ENCODE results near the gene C11orf42.
"Not testable (repeated sequence)": the region's sequence is repeated elsewhere in the genome, so short reads cannot be mapped to it uniquely, and the experiment has no call there.

The C11orf42 gene

GRCh38 chr11:6223854-6224253 is 18.5 kb downstream of the C11orf42 start:
- DNase-seq, result no peak

GRCh38 chr11:6224421-6224820 is 19.1 kb downstream of the C11orf42 start:
- no peak for DNase-seq

- DNase-seq, result no peak
Measured at GRCh38 chr11:6225024-6225423, 19.7 kb downstream of the C11orf42 start.

GRCh38 chr11:6225896-6226295 is 20.5 kb downstream of the C11orf42 start:
- DNase-seq, result no peak

- DNase-seq, result no peak
Measured at GRCh38 chr11:6228520-6228919, 23.2 kb downstream of the C11orf42 start.

GRCh38 chr11:6229911-6230310 is 24.6 kb downstream of the C11orf42 start:
- no peak for DNase-seq

- no peak for DNase-seq
Measured at GRCh38 chr11:6232899-6233298, 27.5 kb downstream of the C11orf42 start.

GRCh38 chr11:6233984-6234386 is 28.6 kb downstream of the C11orf42 start:
- no peak for DNase-seq

- peak; percentile 98 to 99 for DNase-seq
Measured at GRCh38 chr11:6234387-6235107, 29.2 kb downstream of the C11orf42 start, which contains the start of gene FHIP1B. Gene FHIP1B (minus strand): TSS chr11:6234636. CDS start chr11:6224516, 10,120 bp downstream.

GRCh38 chr11:6237266-6237665 is 31.9 kb downstream of the C11orf42 start:
- DNase-seq, result no peak

- no peak for DNase-seq
Measured at GRCh38 chr11:6237761-6238302, 32.5 kb downstream of the C11orf42 start.

- DNase-seq, result no peak
Measured at GRCh38 chr11:6238902-6239301, 33.5 kb downstream of the C11orf42 start, which contains the start of gene CNGA4. Gene CNGA4 (plus strand): TSS chr11:6239089. CDS start chr11:6239207, 118 bp downstream.

GRCh38 chr11:6240139-6240538 is 34.8 kb downstream of the C11orf42 start:
- DNase-seq, result no peak

- no peak for DNase-seq
Measured at GRCh38 chr11:6240781-6241180, 35.4 kb downstream of the C11orf42 start.

GRCh38 chr11:6241316-6241715 is 36.0 kb downstream of the C11orf42 start:
- DNase-seq, result no peak

- no peak for DNase-seq
Measured at GRCh38 chr11:6245536-6245935, 40.2 kb downstream of the C11orf42 start.

GRCh38 chr11:6248248-6248647 is 42.9 kb downstream of the C11orf42 start:
- no peak for DNase-seq

GRCh38 chr11:6248897-6249296 is 43.5 kb downstream of the C11orf42 start:
- not testable (repeated sequence) for DNase-seq

GRCh38 chr11:6249770-6250555 is 44.6 kb downstream of the C11orf42 start:
- DNase-seq, result no peak

- peak; percentile 55 to 72 for DNase-seq
Measured at GRCh38 chr11:6251120-6251733, 45.9 kb downstream of the C11orf42 start.

- no peak for DNase-seq
Measured at GRCh38 chr11:6251990-6252473, 46.7 kb downstream of the C11orf42 start.

- no peak for DNase-seq
Measured at GRCh38 chr11:6253197-6253596, 47.8 kb downstream of the C11orf42 start.

- no peak for DNase-seq
Measured at GRCh38 chr11:6258141-6258540, 52.8 kb downstream of the C11orf42 start.

Data from stimulated activated CD4-positive, alpha-beta T cell treated with anti-CD3 and anti-CD28 coated beads, Interleukin-2, amount 100 ng/mL, for 24 hours (primary cell).